CD4-positive, alpha-beta T cell treated with Interferon gamma for 1 hour (primary cell): ENCODE results near the gene SPATA6L.
A peak's percentile ranks its signal among the peaks of the same experiment; 100 is the strongest.
"Not testable (repeated sequence)": the region's sequence is repeated elsewhere in the genome, so short reads cannot be mapped to it uniquely, and the experiment has no call there.

ENCODE experiments used
- DNase-seq: peaks from one replicate; pipeline ENCODE4 v3.0.0-alpha.2; 2020

Gene SPATA6L

DNA sequence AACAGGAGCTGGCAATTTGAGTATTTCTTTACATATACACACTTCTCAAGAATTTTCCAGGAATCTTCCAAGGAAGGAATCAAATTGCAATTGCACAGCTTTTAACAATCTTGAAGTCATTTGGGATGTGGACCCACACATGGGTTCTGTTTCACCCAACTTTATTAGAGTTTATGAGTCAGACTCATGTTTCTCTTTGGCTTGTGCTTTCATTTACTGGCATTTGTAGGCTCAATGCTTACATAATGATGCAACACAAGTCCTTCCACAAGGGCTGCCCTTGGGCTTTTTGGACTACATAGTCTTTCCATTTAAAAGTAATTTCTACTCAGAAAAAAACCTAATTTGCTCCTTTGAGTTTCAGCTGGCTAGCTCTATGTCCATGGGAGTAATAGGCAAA is 8.5 kb upstream of the SPATA6L start:
- DNase-seq: no peak

- no peak for DNase-seq
Observed at GRCh38 chr9:4671737-4672136, 5.5 kb upstream of the SPATA6L start.

DNA sequence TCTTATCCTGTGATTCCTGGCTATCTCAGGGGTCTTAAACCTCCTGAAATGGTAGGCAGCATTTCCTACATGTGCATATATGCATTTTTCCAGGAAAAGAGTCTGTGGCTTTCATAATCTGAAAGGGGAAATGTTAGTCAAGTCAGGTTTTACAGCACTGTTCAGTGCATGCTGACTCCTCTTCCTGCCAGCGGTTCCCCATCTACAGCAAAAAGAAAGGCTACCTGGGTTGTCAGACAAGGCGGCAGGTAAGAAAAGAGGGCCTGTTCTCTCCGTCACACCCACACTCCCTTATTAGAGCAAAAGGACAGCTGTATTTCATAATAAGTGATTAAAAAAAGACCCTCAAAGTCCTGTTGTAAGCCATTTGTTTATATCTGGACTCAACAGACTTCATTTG is 4.3 kb upstream of the SPATA6L start:
- no peak for DNase-seq

GRCh38 chr9:4669890-4670289 is 3.6 kb upstream of the SPATA6L start:
- DNase-seq: no peak

- no peak for DNase-seq
Observed at GRCh38 chr9:4668604-4669003, 2.3 kb upstream of the SPATA6L start.

DNA sequence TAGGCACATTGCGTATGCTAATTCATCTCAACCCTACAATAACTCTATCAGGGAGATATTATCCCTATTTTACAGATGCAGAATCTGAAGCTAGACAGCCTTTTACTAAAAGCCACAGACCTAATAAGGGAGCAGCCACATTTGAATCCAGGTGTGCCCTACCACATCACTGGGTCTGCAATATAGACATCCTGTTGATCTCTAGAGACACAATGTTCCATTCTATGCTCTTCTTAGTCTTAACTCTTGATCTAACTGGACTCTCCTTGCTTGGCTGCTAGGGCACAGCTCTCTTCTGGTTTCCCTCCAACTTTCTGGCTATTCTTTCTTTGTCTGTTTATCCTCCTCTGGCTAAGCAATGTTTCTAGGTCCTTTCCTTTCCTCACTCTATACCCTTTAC is 1.4 kb upstream of the SPATA6L start:
- no peak for DNase-seq

DNA sequence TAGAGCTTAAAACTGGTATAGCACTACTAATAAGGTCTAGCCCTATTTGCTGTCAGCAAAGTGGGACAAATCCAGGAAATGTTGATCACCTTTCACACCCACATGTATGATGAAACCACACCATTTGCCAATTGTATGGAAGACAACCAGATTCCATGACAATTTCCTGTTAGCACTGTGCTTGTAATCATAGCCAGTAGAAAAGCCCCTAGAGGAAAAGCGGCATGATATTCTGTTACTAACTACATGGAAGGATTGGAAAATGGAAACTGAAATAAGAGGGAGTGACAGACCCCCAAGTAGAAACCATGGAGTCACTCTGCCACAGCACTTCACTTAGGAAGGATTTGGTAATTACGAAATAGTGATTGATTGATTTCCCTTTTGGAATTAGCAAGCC is 923 bp downstream of the SPATA6L start:
- no peak for DNase-seq

- no peak for DNase-seq
Observed at GRCh38 chr9:4663956-4664355, 2.3 kb downstream of the SPATA6L start.

DNA sequence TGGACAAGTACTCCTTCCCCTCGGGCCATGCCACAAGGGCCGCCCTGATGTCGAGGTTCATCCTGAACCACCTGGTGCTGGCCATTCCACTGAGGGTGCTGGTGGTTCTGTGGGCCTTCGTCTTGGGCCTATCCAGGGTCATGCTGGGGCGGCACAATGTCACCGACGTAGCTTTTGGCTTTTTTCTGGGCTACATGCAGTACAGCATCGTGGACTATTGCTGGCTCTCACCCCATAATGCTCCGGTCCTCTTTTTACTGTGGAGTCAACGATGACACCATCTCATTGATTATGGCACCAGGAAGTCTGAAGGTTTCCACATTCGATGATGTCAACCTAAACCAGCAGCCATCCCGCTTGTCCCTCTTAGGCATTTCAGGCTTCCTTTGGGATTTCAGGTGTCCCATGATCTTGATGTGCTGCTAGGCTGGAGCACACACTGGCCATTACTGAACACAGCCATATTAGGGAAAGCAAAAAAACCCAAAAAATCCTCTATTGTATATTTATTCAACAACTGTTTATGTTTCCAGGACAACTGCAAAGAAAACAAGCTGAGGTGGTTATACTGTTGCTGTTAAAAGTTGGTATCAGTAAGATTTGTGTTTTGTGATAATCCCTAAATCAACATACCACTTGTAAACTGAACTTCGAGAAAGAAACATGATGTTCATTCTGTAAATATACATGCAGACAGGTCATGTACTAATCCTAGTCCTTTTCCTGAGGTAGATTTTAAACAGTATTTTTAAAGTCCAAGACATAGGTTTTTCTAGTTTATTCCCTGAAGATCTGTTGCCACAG is 3.1 kb downstream of the SPATA6L start:
- DNase-seq: no peak

DNA sequence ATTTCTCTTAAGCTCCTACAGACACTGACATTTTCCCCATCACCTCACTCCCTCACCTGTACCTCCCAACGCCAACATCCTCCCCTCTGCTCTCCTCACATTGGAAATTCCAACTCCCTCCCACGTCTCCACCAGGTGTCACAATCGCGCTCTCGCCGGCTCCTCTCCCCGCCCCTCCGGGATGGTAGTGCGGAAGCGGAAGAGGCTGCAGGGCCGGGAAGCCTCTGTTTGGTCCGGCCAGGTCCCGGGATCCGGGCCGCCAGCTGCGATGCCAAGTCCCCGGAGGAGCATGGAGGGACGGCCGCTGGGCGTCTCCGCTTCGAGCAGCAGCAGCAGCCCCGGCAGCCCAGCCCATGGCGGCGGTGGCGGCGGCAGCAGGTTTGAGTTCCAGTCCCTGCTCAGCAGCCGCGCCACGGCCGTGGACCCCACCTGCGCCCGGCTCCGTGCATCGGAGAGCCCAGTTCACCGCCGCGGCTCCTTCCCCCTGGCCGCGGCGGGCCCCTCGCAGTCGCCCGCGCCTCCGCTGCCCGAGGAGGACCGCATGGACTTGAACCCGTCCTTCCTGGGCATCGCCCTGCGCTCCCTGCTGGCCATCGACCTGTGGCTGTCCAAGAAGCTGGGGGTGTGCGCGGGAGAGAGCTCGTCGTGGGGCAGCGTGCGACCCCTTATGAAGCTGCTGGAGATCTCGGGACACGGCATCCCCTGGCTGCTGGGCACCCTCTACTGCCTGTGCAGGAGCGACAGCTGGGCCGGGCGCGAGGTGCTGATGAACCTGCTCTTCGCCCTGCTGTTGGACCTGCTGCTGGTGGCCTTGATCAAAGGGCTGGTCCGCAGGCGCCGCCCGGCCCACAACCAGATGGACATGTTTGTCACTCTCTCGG is 3.9 kb downstream of the SPATA6L start, which contains the start of gene PLPP6:
TSS of gene PLPP6 (plus strand) at position 187 of the 881 bp plus-strand sequence. CDS start at position 269, 82 bp downstream.
- peak; percentile 70 for DNase-seq

GRCh38 chr9:4661611-4662010 is 4.7 kb downstream of the SPATA6L start:
- DNase-seq: no peak

GRCh38 chr9:4661165-4661564 is 5.1 kb downstream of the SPATA6L start:
- no peak for DNase-seq

DNA sequence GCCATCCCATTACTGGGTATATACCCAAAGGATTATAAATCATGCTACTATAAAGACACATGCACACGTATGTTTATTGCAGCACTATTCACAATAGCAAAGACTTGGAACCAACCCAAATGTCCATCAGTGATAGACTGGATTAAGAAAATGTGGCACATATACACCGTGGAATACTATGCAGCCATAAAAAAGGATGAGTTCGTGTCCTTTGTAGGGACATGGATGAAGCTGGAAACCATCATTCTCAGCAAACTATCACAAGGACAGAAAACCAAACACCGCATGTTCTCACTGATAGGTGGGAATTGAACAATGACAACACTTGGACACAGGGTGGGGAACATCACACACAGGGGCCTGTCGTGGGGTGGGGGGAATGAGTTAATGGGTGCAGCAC is 5.6 kb downstream of the SPATA6L start:
- not testable (repeated sequence) for DNase-seq

- no peak for DNase-seq
Observed at GRCh38 chr9:4657426-4658159, 8.7 kb downstream of the SPATA6L start.

GRCh38 chr9:4656621-4657020 is 9.7 kb downstream of the SPATA6L start:
- no peak for DNase-seq

DNA sequence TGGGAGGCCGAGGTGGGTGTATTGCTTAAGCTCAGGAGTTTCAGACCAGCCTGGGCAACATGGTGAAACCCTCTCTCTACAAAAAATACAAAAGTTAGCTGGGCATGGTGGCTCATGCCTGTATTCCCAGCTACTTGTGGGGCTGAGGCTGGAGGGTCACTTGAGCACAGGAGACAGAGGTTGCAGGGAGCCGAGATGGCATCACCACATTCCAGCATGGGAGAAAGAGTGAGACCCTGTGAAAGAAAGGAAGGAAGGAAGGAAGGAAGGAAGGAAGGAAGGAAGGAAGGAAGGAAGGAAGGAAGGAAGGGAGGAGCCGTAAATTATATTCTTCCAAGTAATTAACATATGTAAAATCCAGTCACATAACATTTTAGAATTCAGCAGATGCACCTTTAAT is 10.1 kb downstream of the SPATA6L start:
- DNase-seq: not testable (repeated sequence)

GRCh38 chr9:4654538-4654937 is 11.7 kb downstream of the SPATA6L start:
- DNase-seq: no peak

DNA sequence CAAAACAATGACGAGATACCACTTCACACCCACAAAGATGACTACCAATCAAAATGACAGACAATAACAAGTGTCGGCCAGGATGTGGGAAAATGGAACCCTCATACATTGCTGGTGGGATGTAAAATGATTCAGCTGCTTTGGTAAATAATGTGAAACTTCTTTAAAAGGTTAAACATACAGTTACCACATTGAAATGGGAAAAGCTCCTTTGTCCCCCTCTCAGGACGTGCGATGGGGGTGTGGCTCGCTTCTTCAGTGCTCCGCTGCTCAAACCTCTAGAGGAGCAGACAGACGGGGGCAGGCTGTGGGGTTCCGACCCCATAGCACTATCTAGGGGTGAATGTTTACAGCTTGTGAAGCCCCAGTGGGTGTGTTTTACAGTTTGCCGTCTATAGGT is 12.2 kb downstream of the SPATA6L start:
- DNase-seq: no peak

DNA sequence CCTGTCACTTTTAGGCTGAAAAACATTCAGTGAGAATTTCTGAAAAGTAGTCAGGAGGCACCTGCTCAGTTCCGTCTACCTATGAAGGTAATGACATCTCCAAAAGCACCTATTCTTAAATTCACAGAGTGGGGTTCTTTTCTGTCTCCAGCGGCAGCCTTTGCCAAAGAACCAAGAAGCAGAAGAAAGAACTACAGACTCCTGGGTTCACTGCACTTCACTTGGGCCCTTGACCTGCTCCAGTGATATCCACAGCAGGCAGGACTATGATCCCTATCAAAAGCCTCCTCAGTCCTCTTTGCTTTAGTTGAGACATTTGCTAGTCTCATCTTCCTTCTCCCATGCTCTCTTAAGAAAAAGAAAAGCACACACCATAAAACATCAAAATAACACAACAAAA is 23.9 kb downstream of the SPATA6L start:
- no peak for DNase-seq

DNA sequence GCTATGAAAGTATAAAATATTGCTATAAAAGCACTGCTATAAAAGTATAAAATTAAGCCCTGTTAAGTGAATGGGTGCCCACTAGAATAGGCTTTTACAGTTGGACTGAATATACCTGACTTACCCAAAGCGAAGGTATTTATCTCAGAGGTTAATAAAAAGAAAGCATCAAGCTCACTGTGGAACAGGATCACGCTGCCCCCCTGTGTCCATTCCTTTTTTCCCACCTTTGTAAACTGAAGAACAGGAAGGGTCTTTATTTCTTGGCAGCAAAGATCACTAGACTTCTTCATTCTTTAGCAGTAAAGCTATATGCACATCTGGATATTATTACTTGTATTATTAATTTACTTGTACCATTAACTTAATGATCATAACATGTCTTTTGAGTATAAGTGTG is 26.3 kb downstream of the SPATA6L start:
- peak; percentile 24 for DNase-seq

GRCh38 chr9:4639420-4639819 is 26.9 kb downstream of the SPATA6L start:
- DNase-seq: no peak

GRCh38 chr9:4638968-4639367 is 27.3 kb downstream of the SPATA6L start:
- no peak for DNase-seq

DNA sequence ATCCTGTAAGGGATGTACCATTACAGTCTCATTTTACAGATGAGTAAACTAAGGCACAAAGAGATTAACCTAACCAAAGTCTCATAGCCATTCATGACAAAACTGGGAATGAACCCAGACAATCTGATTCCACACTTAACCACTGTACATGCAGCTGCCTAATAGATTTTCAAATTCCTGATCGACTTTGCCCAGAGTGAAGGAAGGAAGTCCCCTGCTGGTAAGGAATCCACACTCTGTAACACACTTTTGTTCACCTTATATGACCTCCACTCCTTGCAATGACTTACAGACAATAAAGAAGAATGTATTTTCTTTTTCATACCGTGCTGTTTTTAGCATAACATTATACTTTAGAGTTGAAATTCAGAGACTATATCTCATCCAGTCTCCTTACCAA is 35.4 kb downstream of the SPATA6L start:
- no peak for DNase-seq
